ENCODE data around the gene DAPK1.

DAPK1 gene

GRCh38 chr9:87701491-87701890 lies 203.8 kb downstream of the DAPK1 start:
- Mint-ChIP-seq H3K4me3 (no peak overlapping the region), H3K27ac (no peak overlapping the region), H3K27me3 (peaks cover 12% of the 10 kb centered on the region), H3K9me3 (no peaks in the 10 kb centered on the region), H3K4me1 (no peaks in the 10 kb centered on the region)
- ATAC-seq (no peak), DNase-seq (no peak)

- Mint-ChIP-seq H3K9me3 (no peaks in the 10 kb centered on the region), H3K27me3 (peaks cover 12% of the 10 kb centered on the region), H3K4me3 (no peak overlapping the region), H3K4me1 (no peaks in the 10 kb centered on the region), H3K27ac (no peak overlapping the region)
- ATAC-seq (no peak), DNase-seq (no peak)
These were observed 204.3 kb downstream of the DAPK1 start for GRCh38 chr9:87701931-87702421.

- no peak overlapping the region for H3K4me3 Mint-ChIP-seq
- no peak for ATAC-seq
- no peaks in the 10 kb centered on the region for H3K9me3 Mint-ChIP-seq
- no peak overlapping the region for H3K27ac Mint-ChIP-seq
- no peak for DNase-seq
- H3K4me1 Mint-ChIP-seq = no peaks in the 10 kb centered on the region
- H3K27me3 Mint-ChIP-seq = peaks cover 12% of the 10 kb centered on the region
These were observed 205.3 kb downstream of the DAPK1 start for GRCh38 chr9:87702921-87703320.

GRCh38 chr9:87703636-87704276 lies 206.1 kb downstream of the DAPK1 start:
- H3K4me3 Mint-ChIP-seq = no peak overlapping the region
- no peak for ATAC-seq
- no peaks in the 10 kb centered on the region for H3K9me3 Mint-ChIP-seq
- peaks cover 2% of the 10 kb centered on the region for H3K4me1 Mint-ChIP-seq
- peaks cover 12% of the 10 kb centered on the region for H3K27me3 Mint-ChIP-seq
- DNase-seq = no peak
- no peak overlapping the region for H3K27ac Mint-ChIP-seq

- peaks cover 8% of the 10 kb centered on the region for H3K4me1 Mint-ChIP-seq
- H3K27ac Mint-ChIP-seq = peak overlapping the region in 1 of 2 donors; percentile 90
- H3K27me3 Mint-ChIP-seq = peaks cover 12% of the 10 kb centered on the region
- H3K4me3 Mint-ChIP-seq = no peak overlapping the region
- H3K9me3 Mint-ChIP-seq = no peaks in the 10 kb centered on the region
- ATAC-seq (no peak), DNase-seq (no peak)
These were observed 206.7 kb downstream of the DAPK1 start for GRCh38 chr9:87704342-87704741.

GRCh38 chr9:87706066-87706739 lies 208.5 kb downstream of the DAPK1 start:
- Mint-ChIP-seq H3K27ac (no peak overlapping the region), H3K9me3 (no peaks in the 10 kb centered on the region), H3K4me3 (no peak overlapping the region), H3K27me3 (peaks cover 12% of the 10 kb centered on the region), H3K4me1 (peaks cover 10% of the 10 kb centered on the region)
- DNase-seq = no peak
- no peak for ATAC-seq

- H3K27ac Mint-ChIP-seq = no peak overlapping the region
- ATAC-seq (no peak), DNase-seq (no peak)
- peaks cover 10% of the 10 kb centered on the region for H3K4me1 Mint-ChIP-seq
- H3K4me3 Mint-ChIP-seq = no peak overlapping the region
- no peaks in the 10 kb centered on the region for H3K9me3 Mint-ChIP-seq
- peaks cover 4% of the 10 kb centered on the region for H3K27me3 Mint-ChIP-seq
These were observed 210.3 kb downstream of the DAPK1 start for GRCh38 chr9:87707805-87708506.

GRCh38 chr9:87708546-87708945 lies 210.9 kb downstream of the DAPK1 start:
- H3K27ac Mint-ChIP-seq = no peak overlapping the region

GRCh38 chr9:87708986-87709728 lies 211.5 kb downstream of the DAPK1 start:
- H3K4me3 Mint-ChIP-seq = peak overlapping the region in 1 of 2 donors; percentile 23
- ATAC-seq = peak; percentile 78
- no peaks in the 10 kb centered on the region for H3K27me3 Mint-ChIP-seq
- no peak for DNase-seq
- peaks cover 10% of the 10 kb centered on the region for H3K4me1 Mint-ChIP-seq
- H3K27ac Mint-ChIP-seq = peak overlapping the region in 1 of 2 donors; percentile 16
- no peaks in the 10 kb centered on the region for H3K9me3 Mint-ChIP-seq

More at GRCh38 chr9:87708546-87708945, 210.9 kb downstream of the DAPK1 start:
- Mint-ChIP-seq H3K9me3 (no peaks in the 10 kb centered on the region), H3K27me3 (no peaks in the 10 kb centered on the region), H3K4me3 (peak overlapping the region in 1 of 2 donors; percentile 23), H3K4me1 (peaks cover 10% of the 10 kb centered on the region)
- ATAC-seq (peak; percentile 47), DNase-seq (no peak)

GRCh38 chr9:87710443-87710842 lies 212.8 kb downstream of the DAPK1 start:
- no peak for DNase-seq
- Mint-ChIP-seq H3K4me3 (no peak overlapping the region), H3K4me1 (peaks cover 10% of the 10 kb centered on the region), H3K27me3 (no peaks in the 10 kb centered on the region), H3K9me3 (no peaks in the 10 kb centered on the region), H3K27ac (no peak overlapping the region)
- no peak for ATAC-seq

GRCh38 chr9:87711857-87712800 lies 214.5 kb downstream of the DAPK1 start:
- H3K27ac Mint-ChIP-seq = no peak overlapping the region

GRCh38 chr9:87712801-87713277 lies 215.2 kb downstream of the DAPK1 start:
- H3K9me3 Mint-ChIP-seq = no peaks in the 10 kb centered on the region
- H3K4me3 Mint-ChIP-seq = no peak overlapping the region
- ATAC-seq (no peak), DNase-seq (no peak)
- no peak overlapping the region for H3K27ac Mint-ChIP-seq
- H3K27me3 Mint-ChIP-seq = no peaks in the 10 kb centered on the region
- H3K4me1 Mint-ChIP-seq = peaks cover 10% of the 10 kb centered on the region

More at GRCh38 chr9:87711857-87712800, 214.5 kb downstream of the DAPK1 start:
- Mint-ChIP-seq H3K9me3 (no peaks in the 10 kb centered on the region), H3K4me3 (no peak overlapping the region), H3K27me3 (no peaks in the 10 kb centered on the region), H3K4me1 (peaks cover 10% of the 10 kb centered on the region)
- DNase-seq (no peak), ATAC-seq (no peak)

- H3K27me3 Mint-ChIP-seq = peaks cover 4% of the 10 kb centered on the region
These were observed 215.8 kb downstream of the DAPK1 start for GRCh38 chr9:87713278-87713987.

GRCh38 chr9:87713988-87714330 lies 216.3 kb downstream of the DAPK1 start:
- H3K4me1 Mint-ChIP-seq = peaks cover 5% of the 10 kb centered on the region
- no peak overlapping the region for H3K27ac Mint-ChIP-seq
- ATAC-seq = no peak
- H3K27me3 Mint-ChIP-seq = peaks cover 9% of the 10 kb centered on the region
- no peak for DNase-seq
- no peaks in the 10 kb centered on the region for H3K9me3 Mint-ChIP-seq
- H3K4me3 Mint-ChIP-seq = no peak overlapping the region

More at GRCh38 chr9:87713278-87713987, 215.8 kb downstream of the DAPK1 start:
- no peak for ATAC-seq
- Mint-ChIP-seq H3K27ac (no peak overlapping the region), H3K4me3 (no peak overlapping the region), H3K4me1 (peaks cover 10% of the 10 kb centered on the region), H3K9me3 (no peaks in the 10 kb centered on the region)
- DNase-seq = no peak

Data from stimulated activated naive CD8-positive, alpha-beta T cell treated with anti-CD3 and anti-CD28 coated beads, Interleukin-15, amount 100 ng/mL, for 72 hours (primary cell).